Measurements from ENCODE around the gene EPN3. TPM values are rescaled to one million over a fixed set of nuclear protein-coding genes. Genes with fewer than 3 reads are reported as not detected.

EPN3 gene
- total RNA-seq, 4 donors from 2014 or later: 19.2 to 95.7 (median 57.4) TPM

GRCh38 chr17:50588391-50589049, 56.0 kb downstream of the EPN3 start:
- 66% methylated on average over 18 of the region's 18 CpGs; no CpG with 5 or more reads in 1 of the 2 donors for WGBS, 2 donors (ENCODE audit: low coverage in 1 of 2)
- TF ChIP-seq EP300 (IDR thresholded peaks at IDR 0.05; ENCODE audit: low read depth) (no peak), POLR2A (IDR thresholded peaks at IDR 0.05) (no peak), CTCF (IDR thresholded peaks at IDR 0.05) (no peak), POLR2AphosphoS5 (IDR thresholded peaks at IDR 0.05) (no peak)
- H3K36me3 ChIP-seq: no peaks in the 10 kb centered on the region
- H3K9me3 ChIP-seq: no peaks in the 10 kb centered on the region
- no peak for DNase-seq
- intact Hi-C loops (cut with DNase I; ENCODE audit: low total_unique reads) (no loop called here), in situ Hi-C loops (cut with MboI; ENCODE audit: low pct_ligation_motif_present in 1 of 4, low pct_unique_long_range_greater_than_20kb in 1 of 4, low sequenced_read_pairs in 3 of 4) (no loop called here)
- peaks cover 0 to 12% (median 4%) of the 10 kb centered on the region in 4 donors for H3K4me1 ChIP-seq
- H3K27ac ChIP-seq: no peak overlapping the region
- H3K27me3 ChIP-seq: no peaks in the 10 kb centered on the region
- no peak overlapping the region for H3K4me3 ChIP-seq

- DNase-seq: no peak
- no peaks in the 10 kb centered on the region for H3K27me3 ChIP-seq
- no peaks in the 10 kb centered on the region for H3K9me3 ChIP-seq
- H3K36me3 ChIP-seq: no peaks in the 10 kb centered on the region
- in situ Hi-C loops (cut with MboI; ENCODE audit: low pct_ligation_motif_present in 1 of 4, low pct_unique_long_range_greater_than_20kb in 1 of 4, low sequenced_read_pairs in 3 of 4) (no loop called here), intact Hi-C loops (cut with DNase I; ENCODE audit: low total_unique reads) (no loop called here)
- WGBS, 2 donors (ENCODE audit: low coverage in 1 of 2): 13 to 47% methylated on average over 2 to 10 of the region's 10 CpGs
- no peak overlapping the region for H3K4me3 ChIP-seq
- TF ChIP-seq EP300 (IDR thresholded peaks at IDR 0.05; ENCODE audit: low read depth) (no peak), POLR2AphosphoS5 (IDR thresholded peaks at IDR 0.05) (no peak), POLR2A (IDR thresholded peaks at IDR 0.05) (no peak)
- peaks cover 0 to 12% (median 4%) of the 10 kb centered on the region in 4 donors for H3K4me1 ChIP-seq
- no peak overlapping the region for H3K27ac ChIP-seq
Observed at GRCh38 chr17:50589095-50589705, 56.7 kb downstream of the EPN3 start.

- Histone ChIP-seq H3K27me3 (no peaks in the 10 kb centered on the region), H3K4me1 (peaks cover 0 to 12% (median 4%) of the 10 kb centered on the region in 4 donors), H3K36me3 (no peaks in the 10 kb centered on the region), H3K9me3 (no peaks in the 10 kb centered on the region), H3K27ac (no peak overlapping the region), H3K4me3 (no peak overlapping the region)
- no peak for TF ChIP-seq POLR2A (IDR thresholded peaks at IDR 0.05)
- TF ChIP-seq CTCF (IDR thresholded peaks at IDR 0.05): no peak
- TF ChIP-seq EP300 (IDR thresholded peaks at IDR 0.05; ENCODE audit: low read depth): no peak
- TF ChIP-seq POLR2AphosphoS5 (IDR thresholded peaks at IDR 0.05): no peak
- intact Hi-C loops (cut with DNase I; ENCODE audit: low total_unique reads) (no loop called here), in situ Hi-C loops (cut with MboI; ENCODE audit: low pct_ligation_motif_present in 1 of 4, low pct_unique_long_range_greater_than_20kb in 1 of 4, low sequenced_read_pairs in 3 of 4) (no loop called here)
- 91% methylated on average over 24 of the region's 24 CpGs; no CpG with 5 or more reads in 1 of the 2 donors for WGBS, 2 donors (ENCODE audit: low coverage in 1 of 2)
- DNase-seq: no peak
Observed at GRCh38 chr17:50590946-50591737, 58.6 kb downstream of the EPN3 start.

GRCh38 chr17:50593321-50593720, 60.8 kb downstream of the EPN3 start:
- TF ChIP-seq POLR2AphosphoS5 (IDR thresholded peaks at IDR 0.05) (no peak), EP300 (IDR thresholded peaks at IDR 0.05; ENCODE audit: low read depth) (no peak), CTCF (IDR thresholded peaks at IDR 0.05) (no peak), POLR2A (IDR thresholded peaks at IDR 0.05) (no peak)
- 59% methylated on average over 8 of the region's 10 CpGs; no CpG with 5 or more reads in 1 of the 2 donors for WGBS, 2 donors (ENCODE audit: low coverage in 1 of 2)
- H3K9me3 ChIP-seq: no peaks in the 10 kb centered on the region
- peaks cover 0 to 12% (median 4%) of the 10 kb centered on the region in 4 donors for H3K4me1 ChIP-seq
- intact Hi-C loops (cut with DNase I; ENCODE audit: low total_unique reads) (no loop called here), in situ Hi-C loops (cut with MboI; ENCODE audit: low pct_ligation_motif_present in 1 of 4, low pct_unique_long_range_greater_than_20kb in 1 of 4, low sequenced_read_pairs in 3 of 4) (no loop called here)
- no peak for DNase-seq
- no peaks in the 10 kb centered on the region for H3K36me3 ChIP-seq
- H3K4me3 ChIP-seq: no peak overlapping the region
- H3K27me3 ChIP-seq: no peaks in the 10 kb centered on the region
- H3K27ac ChIP-seq: no peak overlapping the region

Other genes with a start within 250 kb of the EPN3 start
- gene XYLT2, start 186.6 kb upstream of the EPN3 start, total RNA-seq: 10 to 100 TPM; 21.3 to 27.3 (median 22.0) TPM
- 10 to 100 TPM in 3 of 4 donors, 1 to 10 TPM in 1; 4.9 to 97.5 (median 46.9) TPM for gene MRPL27, start 159.6 kb upstream of the EPN3 start, total RNA-seq
- 1 to 10 TPM in 2 of 4 donors, not detected in 2; 1.4 to 1.6 TPM for gene EME1, start 159.5 kb upstream of the EPN3 start, total RNA-seq
- gene LRRC59, start 135.2 kb upstream of the EPN3 start, total RNA-seq: 10 to 100 TPM; 45.0 to 96.9 (median 64.4) TPM
- 100 to 1,000 TPM; 165 to 460 (median 190) TPM for gene ACSF2, start 106.5 kb upstream of the EPN3 start, total RNA-seq
- gene CHAD, start 63.9 kb upstream of the EPN3 start, total RNA-seq: 10 to 100 TPM in 3 of 4 donors, 1 to 10 TPM in 1; 9.6 to 59.8 (median 19.7) TPM
- gene RSAD1, start 53.9 kb upstream of the EPN3 start, total RNA-seq: 10 to 100 TPM; 19.1 to 35.6 (median 28.2) TPM
- gene MYCBPAP, start 24.3 kb upstream of the EPN3 start, total RNA-seq: 1 to 10 TPM in 2 of 4 donors, under 1 TPM in 1, not detected in 1; 0.64 to 3.7 (median 2.7) TPM
- 100 to 1,000 TPM; 116 to 437 (median 228) TPM for gene SPATA20, start 14.4 kb downstream of the EPN3 start, total RNA-seq
- under 1 TPM in 1 of 4 donors, not detected in 3; 0.14 TPM for gene CACNA1G, start 28.0 kb downstream of the EPN3 start, total RNA-seq
- 100 to 1,000 TPM; 297 to 655 (median 533) TPM for gene ABCC3, start 102.1 kb downstream of the EPN3 start, total RNA-seq
- gene ANKRD40, start 175.2 kb downstream of the EPN3 start, total RNA-seq: 10 to 100 TPM; 18.7 to 30.8 (median 24.2) TPM
- 100 to 1,000 TPM in 3 of 4 donors, 10 to 100 TPM in 1; 62.8 to 984 (median 159) TPM for gene LUC7L3, start 186.9 kb downstream of the EPN3 start, total RNA-seq
- gene ANKRD40CL, start 234.8 kb downstream of the EPN3 start, total RNA-seq: 10 to 100 TPM; 40.8 to 86.0 (median 74.9) TPM